Naive thymus-derived CD8-positive, alpha-beta T cell (primary cell): ENCODE data around the gene MRGPRF. TPM values are rescaled to one million over a fixed set of nuclear protein-coding genes. Genes with fewer than 3 reads are reported as not detected.
"Not testable (repeated sequence)": the region's sequence is repeated elsewhere in the genome, so short reads cannot be mapped to it uniquely, and the experiment has no call there.

Source experiments
- ATAC-seq, 2 donors: fragments of 150-1000 bp; cut with Tn5 transposase in 1 of 2; sonication (Bioruptor Pico), chemical (Tn5 transposase) in 1 of 2; 1 replicate in 1 of 2; 2 replicates in 1 of 2; pipeline ENCODE4 v1.10.0; 2021; ENCODE audit warnings: mild to moderate bottlenecking in 2 of 2, moderate library complexity in 2 of 2
- POLR2A ChIA-PET: fragments of 350-600 bp; sonication (Branson Sonifier 250); formaldehyde crosslinking; loops from one replicate; lab custom pipeline; 2021; ENCODE audit warnings: antibody characterized with exemption; lab: Charles Lee
- DNase-seq, 10 donors: peaks; one replicate each; pipeline versions ENCODE4 v3.0.0 to v3.0.0-alpha.2; 2020 to 2022
- H3K27ac Mint-ChIP-seq, 10 donors: one replicate each; pipeline ENCODE4 v1.8.0; 2020 to 2022; ENCODE audit warnings: mild to moderate bottlenecking in 10 of 10, mixed read lengths in 10 of 10, moderate library complexity in 4 of 10, inconsistent platforms in 1 of 10
- H3K27me3 Mint-ChIP-seq, 5 donors: one replicate each; pipeline ENCODE4 v1.8.0; 2021 to 2022; ENCODE audit warnings: mixed read lengths in 5 of 5
- H3K36me3 Mint-ChIP-seq, 3 donors: one replicate each; pipeline ENCODE4 v1.8.0; 2020 to 2022; ENCODE audit warnings: mixed read lengths in 3 of 3, mild to moderate bottlenecking in 2 of 3, inconsistent platforms in 1 of 3
- H3K4me1 Mint-ChIP-seq, 4 donors: one replicate each; pipeline ENCODE4 v1.8.0; 2021 to 2022; ENCODE audit warnings: mixed read lengths in 4 of 4
- H3K4me3 Mint-ChIP-seq, 10 donors: one replicate each; pipeline ENCODE4 v1.8.0; 2020 to 2022; ENCODE audit warnings: mild to moderate bottlenecking in 10 of 10, mixed read lengths in 10 of 10, moderate library complexity in 6 of 10, inconsistent platforms in 1 of 10
- H3K9me3 Mint-ChIP-seq, 9 donors: one replicate each; pipeline ENCODE4 v1.8.0; 2020 to 2022; ENCODE audit warnings: mixed read lengths in 9 of 9, mild to moderate bottlenecking in 3 of 9, inconsistent platforms in 1 of 9, moderate library complexity in 1 of 9
- polyA plus RNA-seq, 3 donors: library from polyadenylated mRNA; unstranded; fragments of 300-500 nt; fragmentation: Illumina TruSeq; gene quantifications; one replicate each; pipeline ENCODE4 v1.2.3, GENCODE V29; 2021
- total RNA-seq, 8 experiments: library from RNA in 2 of 8; stranded (reverse) in 2 of 8; gene quantifications; one replicate each; pipeline ENCODE4 v1.2.3 and lab custom pipeline; 2021 to 2026

MRGPRF gene
- total and polyA plus RNA-seq, 5 experiments from 2014 or later: not detected

DNA sequence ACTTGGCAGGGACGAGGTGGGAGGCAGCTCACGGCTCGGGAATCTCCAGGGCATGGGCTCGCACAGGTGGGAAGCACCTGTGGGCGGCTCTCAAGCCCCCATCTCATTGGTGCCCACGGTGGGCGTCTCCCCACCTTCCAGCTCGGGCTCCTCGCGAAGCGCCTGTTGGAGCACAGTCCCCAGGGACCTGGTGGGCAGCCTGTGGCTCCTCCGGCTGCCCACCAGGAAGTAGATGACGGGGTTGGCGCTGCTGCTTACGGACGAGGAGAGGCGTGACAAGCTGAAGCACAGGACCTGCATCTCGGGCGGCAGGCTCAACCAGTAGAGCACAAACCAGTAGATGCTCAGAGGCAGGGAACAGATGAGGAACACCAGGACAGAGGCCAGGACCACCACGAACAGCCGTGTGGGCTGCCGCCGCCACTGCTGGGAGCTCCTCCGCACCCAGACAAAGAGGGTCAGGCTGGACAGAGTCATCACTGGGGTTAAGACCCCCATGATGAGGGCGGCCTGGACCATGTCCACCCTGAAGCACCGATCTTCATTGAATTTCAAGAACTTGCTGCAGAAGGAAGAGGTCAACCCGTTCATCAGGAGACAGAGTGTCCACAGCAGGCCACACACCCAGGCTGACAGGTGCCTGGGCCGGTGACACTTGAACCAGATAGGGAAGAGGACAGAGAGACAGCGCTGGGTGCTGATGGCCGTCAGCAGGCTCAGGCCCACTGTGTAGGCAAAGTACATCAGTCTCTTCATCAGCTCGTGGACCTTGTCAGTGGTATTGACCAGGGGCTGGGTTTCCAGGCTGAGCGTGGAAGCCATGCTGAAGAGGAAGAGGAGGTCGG lies 32.9 kb downstream of the MRGPRF start:
- no peak for ATAC-seq

DNA sequence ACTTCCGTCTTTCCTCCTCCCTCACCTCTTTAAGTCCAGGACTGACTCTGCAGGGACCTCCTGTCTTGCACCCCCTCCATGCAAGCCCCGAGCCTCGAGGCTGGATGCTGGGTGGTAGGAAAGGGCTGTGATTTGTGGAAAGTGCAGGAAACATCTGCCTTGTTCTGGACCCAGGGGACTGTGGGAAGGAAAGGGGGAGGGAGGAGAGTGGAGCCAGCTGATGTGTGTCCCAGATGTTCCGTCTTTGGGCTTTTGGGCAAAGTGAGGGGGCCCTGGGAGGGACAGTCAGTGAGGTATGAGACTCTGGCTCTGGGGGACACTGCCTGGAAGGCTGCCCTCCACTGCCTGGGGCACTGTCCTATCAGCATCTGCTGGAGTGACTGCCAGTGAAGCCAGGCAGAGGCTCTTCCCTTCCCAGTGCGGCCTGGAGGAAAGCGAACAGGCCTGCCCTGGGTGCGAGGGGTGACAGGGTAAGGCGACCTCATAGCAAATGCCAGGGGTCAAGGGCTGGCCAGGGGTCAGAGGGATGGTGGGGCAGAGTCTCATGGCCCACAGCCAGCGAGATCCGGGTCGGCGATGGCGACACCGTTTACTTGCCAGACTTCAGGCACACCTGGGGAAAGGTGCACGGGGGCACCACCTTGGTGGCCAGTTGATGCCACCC lies 34.0 kb downstream of the MRGPRF start:
- peaks cover 0 to 12% (median 7%) of the 10 kb centered on the region in 9 donors for H3K9me3 Mint-ChIP-seq
- peaks cover 0 to 17% (median 8%) of the 10 kb centered on the region in 5 donors for H3K27me3 Mint-ChIP-seq
- no peak overlapping the region for H3K4me3 Mint-ChIP-seq
- no peak for ATAC-seq
- peaks cover 0 to 1% (median 0%) of the 10 kb centered on the region in 4 donors for H3K4me1 Mint-ChIP-seq
- POLR2A ChIA-PET: interaction anchor here (0.6 kb wide), 1 partner anchor 142 kb away, joined by 3 read pairs; no protein-coding TSS in a partner anchor
- DNase-seq: peak in 1 of 10 donors; percentile 57
- peak overlapping the region in 1 of 10 donors; percentile 44 for H3K27ac Mint-ChIP-seq
- peaks cover 0 to 6% (median 0%) of the 10 kb centered on the region in 3 donors for H3K36me3 Mint-ChIP-seq

More for the DNA sequence above, 32.9 kb downstream of the MRGPRF start:
- peaks cover 0 to 18% (median 9%) of the 10 kb centered on the region in 5 donors for H3K27me3 Mint-ChIP-seq
- H3K27ac Mint-ChIP-seq: peak overlapping the region in 1 of 10 donors; percentile 77
- H3K4me3 Mint-ChIP-seq: no peak overlapping the region
- POLR2A ChIA-PET: no interaction called here
- peaks cover 0 to 6% (median 0%) of the 10 kb centered on the region in 3 donors for H3K36me3 Mint-ChIP-seq
- peak in 1 of 10 donors; percentile 30 for DNase-seq
- no peaks in the 10 kb centered on the region for H3K4me1 Mint-ChIP-seq
- H3K9me3 Mint-ChIP-seq: peaks cover 0 to 12% (median 7%) of the 10 kb centered on the region in 9 donors

DNA sequence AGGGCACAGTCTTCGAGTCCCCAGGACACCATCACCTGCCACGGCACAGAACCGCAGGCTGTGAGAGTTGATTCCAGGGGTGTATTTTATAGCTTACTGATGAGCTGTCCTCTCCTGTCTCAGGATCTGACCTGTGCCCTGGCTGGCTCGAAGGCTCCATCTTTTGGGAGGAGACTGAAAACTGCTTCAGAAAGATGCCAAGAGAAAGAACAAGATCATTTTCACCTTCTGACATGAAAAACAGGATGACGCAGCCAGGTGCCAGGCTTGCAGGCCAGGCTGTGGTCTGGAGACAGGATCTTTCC lies 34.5 kb downstream of the MRGPRF start:
- no peak for DNase-seq
- H3K4me1 Mint-ChIP-seq: peaks cover 0 to 1% (median 0%) of the 10 kb centered on the region in 4 donors
- ATAC-seq: no peak
- H3K36me3 Mint-ChIP-seq: peaks cover 0 to 6% (median 0%) of the 10 kb centered on the region in 3 donors
- POLR2A ChIA-PET: interaction anchor here (0.6 kb wide), 1 partner anchor 142 kb away, joined by 3 read pairs; no protein-coding TSS in a partner anchor
- no peak overlapping the region for H3K4me3 Mint-ChIP-seq
- no peak overlapping the region for H3K27ac Mint-ChIP-seq
- peaks cover 0 to 17% (median 8%) of the 10 kb centered on the region in 5 donors for H3K27me3 Mint-ChIP-seq
- H3K9me3 Mint-ChIP-seq: peaks cover 0 to 12% (median 7%) of the 10 kb centered on the region in 9 donors

DNA sequence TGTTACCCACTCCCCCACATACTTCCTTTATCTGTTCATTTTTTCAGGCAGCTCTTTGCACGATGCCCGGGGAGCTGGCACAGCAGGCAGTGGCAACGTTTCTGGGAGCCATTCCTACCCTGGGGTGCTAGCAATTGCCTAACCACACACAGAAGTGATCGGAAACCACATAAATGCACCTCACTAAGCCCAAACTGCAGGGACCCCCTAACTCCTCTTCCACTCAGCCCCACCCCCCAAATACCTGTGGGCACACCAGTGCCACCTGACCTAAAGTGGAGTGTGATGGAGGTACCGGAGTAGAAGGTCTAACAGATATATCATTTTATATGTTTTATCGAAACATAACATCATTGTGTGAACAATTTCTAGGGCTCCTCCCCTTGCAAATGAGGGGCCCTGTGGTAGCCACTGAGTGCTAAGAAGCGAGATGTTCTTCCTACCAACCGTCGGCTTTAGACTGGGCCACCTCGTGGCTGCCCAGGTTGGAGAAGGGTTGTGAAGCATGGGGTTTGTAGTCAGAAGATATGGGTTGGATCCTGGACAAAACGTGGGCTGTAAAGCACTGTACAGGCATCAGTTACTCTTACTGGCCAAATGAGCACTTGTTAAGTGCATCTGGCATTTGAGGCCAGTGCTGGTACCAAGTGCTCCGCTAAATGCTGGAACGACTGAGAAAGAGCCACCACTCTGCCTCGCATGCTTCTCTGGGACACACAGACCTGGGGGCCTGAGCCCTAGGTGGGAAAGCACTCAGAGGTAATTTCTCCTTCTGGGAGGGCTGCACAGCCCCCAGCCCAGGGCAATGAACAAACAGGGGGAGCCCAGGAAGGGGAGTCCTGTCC lies 35.0 kb downstream of the MRGPRF start:
- peaks cover 0 to 1% (median 0%) of the 10 kb centered on the region in 4 donors for H3K4me1 Mint-ChIP-seq
- POLR2A ChIA-PET: interaction anchor here (0.6 kb wide), 1 partner anchor 143 kb away, joined by 3 read pairs; no protein-coding TSS in a partner anchor
- H3K27me3 Mint-ChIP-seq: peaks cover 0 to 17% (median 8%) of the 10 kb centered on the region in 5 donors
- no peak overlapping the region for H3K4me3 Mint-ChIP-seq
- H3K27ac Mint-ChIP-seq: peak overlapping the region in 1 of 10 donors; percentile 48
- ATAC-seq (no peak), DNase-seq (no peak)
- H3K9me3 Mint-ChIP-seq: peaks cover 0 to 11% (median 7%) of the 10 kb centered on the region in 9 donors
- peaks cover 0 to 6% (median 0%) of the 10 kb centered on the region in 3 donors for H3K36me3 Mint-ChIP-seq

DNA sequence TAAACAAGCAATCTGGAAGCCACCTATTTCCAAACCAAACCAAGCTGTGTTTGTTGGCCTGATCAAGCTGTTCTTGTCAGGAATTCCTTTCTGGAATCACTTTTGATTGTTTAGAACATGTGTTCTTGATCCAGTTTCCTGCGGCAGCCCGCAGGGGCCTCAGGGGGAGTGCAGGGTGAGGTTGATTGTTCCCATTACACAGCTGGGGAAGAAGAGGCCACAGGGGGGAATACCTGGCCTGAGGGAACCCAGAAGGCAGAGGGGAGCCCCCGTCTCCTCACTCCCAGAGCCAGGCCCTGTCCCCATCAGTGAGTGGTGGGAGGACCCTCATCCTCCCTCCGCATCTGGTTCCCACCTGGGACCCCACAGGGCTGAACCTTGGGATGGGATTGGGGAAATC lies 36.5 kb downstream of the MRGPRF start:
- Mint-ChIP-seq H3K4me3 (no peak overlapping the region), H3K27ac (peak overlapping the region in 1 of 10 donors; percentile 29), H3K9me3 (peaks cover 0 to 5% (median 0%) of the 10 kb centered on the region in 9 donors), H3K27me3 (peaks cover 0 to 18% (median 8%) of the 10 kb centered on the region in 5 donors), H3K4me1 (peaks cover 0 to 1% (median 0%) of the 10 kb centered on the region in 4 donors), H3K36me3 (peaks cover 0 to under 1% (median 0%) of the 10 kb centered on the region in 3 donors)
- ATAC-seq (no peak), DNase-seq (no peak)
- POLR2A ChIA-PET: no interaction called here

DNA sequence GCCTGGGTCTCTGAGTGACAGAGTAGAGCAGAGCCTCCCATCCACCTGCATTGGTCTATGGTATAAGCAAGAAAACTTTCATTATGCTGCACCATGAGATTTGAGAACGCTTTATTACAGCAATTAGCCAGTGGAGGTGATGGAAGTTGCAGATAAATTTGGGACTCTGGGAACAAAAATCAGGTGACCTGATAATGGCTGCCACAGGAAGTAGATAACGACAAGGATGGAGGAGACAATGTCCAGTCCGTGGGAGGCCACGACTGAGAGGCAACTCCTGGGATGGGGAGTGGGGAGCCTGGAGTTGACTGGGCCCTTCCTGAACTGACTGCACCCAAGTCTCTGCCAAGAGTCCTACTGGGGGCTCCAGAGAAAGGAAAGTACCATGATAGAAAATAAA lies 37.0 kb downstream of the MRGPRF start:
- POLR2A ChIA-PET: no interaction called here
- no peak overlapping the region for H3K4me3 Mint-ChIP-seq
- peaks cover 0 to 4% (median 0%) of the 10 kb centered on the region in 3 donors for H3K36me3 Mint-ChIP-seq
- peak overlapping the region in 1 of 10 donors; percentile 29 for H3K27ac Mint-ChIP-seq
- peaks cover 0 to 3% (median 0%) of the 10 kb centered on the region in 9 donors for H3K9me3 Mint-ChIP-seq
- DNase-seq: no peak
- ATAC-seq: no peak
- peaks cover 0 to 1% (median 0%) of the 10 kb centered on the region in 4 donors for H3K4me1 Mint-ChIP-seq
- H3K27me3 Mint-ChIP-seq: peaks cover 0 to 20% (median 8%) of the 10 kb centered on the region in 5 donors

DNA sequence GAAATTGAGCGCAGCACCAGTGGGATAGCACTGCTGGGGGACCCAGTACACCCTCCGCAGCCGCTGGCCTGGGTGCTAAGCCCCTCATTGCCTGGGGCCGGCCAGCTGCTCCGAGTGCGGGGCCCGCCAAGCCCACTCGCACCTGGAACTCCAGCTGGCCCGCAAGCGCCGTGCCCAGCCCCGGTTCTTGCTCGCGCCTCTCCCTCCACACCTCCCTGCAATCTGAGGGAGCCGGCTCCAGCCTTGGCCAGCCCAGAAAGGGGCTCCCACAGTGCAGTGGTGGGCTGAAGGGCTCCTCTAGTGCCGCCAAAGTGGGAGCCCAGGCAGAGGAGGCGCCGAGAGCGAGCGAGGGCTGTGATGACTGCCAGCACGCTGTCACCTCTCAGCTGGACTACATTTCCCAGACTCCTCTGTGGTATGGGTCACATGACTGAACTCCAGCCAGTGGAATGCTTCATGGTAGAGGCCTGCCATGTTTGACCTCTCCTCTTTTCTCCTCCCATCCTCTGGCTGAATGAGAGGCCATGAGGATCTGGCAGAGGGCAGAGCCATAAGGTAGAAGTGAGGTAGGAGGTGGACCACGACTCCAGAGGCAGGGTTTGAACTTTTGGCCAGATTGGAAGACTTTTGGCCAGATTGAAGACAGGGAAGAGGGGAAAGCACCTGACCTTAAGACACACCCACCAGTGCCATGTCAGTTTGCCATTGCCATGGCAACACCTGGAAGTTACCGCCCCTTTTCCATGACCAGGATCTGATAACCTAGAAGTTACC lies 38.4 kb downstream of the MRGPRF start:
- H3K36me3 Mint-ChIP-seq: peaks cover 0 to 4% (median 0%) of the 10 kb centered on the region in 3 donors
- no peak overlapping the region for H3K27ac Mint-ChIP-seq
- no peaks in the 10 kb centered on the region for H3K9me3 Mint-ChIP-seq
- ATAC-seq (peak in 1 of 2 donors; percentile 33), DNase-seq (no peak)
- no peak overlapping the region for H3K4me3 Mint-ChIP-seq
- peaks cover 0 to 13% (median 4%) of the 10 kb centered on the region in 5 donors for H3K27me3 Mint-ChIP-seq
- POLR2A ChIA-PET: no interaction called here
- peaks cover 0 to 1% (median 0%) of the 10 kb centered on the region in 4 donors for H3K4me1 Mint-ChIP-seq

DNA sequence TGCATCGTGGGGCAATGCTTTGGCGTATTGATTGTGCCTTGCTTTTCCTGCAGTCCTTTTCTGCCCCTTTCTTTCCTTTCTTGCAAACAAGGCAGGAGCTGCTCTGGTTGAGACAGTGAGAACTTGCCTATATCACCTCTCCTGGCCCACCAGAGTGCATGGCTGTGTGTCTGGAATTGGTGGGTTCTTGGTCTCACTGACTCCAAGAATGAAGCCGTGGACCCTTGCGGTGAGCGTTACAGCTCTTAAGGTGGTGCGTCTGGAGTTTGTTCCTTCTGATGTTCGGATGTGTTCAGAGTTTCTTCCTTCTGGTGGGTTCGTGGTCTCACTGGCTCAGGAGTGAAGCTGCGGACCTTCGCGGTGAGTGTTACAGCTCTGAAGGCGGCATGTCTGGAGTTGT lies 39.3 kb downstream of the MRGPRF start:
- ATAC-seq, DNase-seq, H3K36me3 Mint-ChIP-seq, H3K27me3 Mint-ChIP-seq, H3K4me3 Mint-ChIP-seq, POLR2A ChIA-PET, H3K4me1 Mint-ChIP-seq, H3K9me3 Mint-ChIP-seq, H3K27ac Mint-ChIP-seq: not testable (repeated sequence)

DNA sequence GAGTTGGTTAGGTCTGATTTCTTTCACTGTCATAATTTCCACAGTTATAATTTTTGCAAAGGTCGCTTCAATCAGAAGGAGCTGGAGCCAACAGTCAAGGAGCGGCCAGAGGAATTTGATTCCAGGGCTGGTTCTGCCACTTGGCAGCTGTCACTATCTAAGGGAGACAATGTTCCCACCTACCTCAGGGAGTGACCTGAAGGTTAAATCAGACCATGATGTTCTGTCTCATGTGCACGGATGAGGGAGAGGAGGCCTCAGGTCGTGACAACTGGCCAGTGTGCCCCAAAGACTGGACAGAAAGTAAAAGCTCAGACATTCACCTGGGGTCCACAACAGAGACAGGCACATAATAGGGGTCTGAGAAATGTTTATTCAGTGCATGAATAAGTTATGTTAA lies 39.8 kb downstream of the MRGPRF start:
- POLR2A ChIA-PET: no interaction called here
- ATAC-seq (no peak), DNase-seq (no peak)
- H3K27me3 Mint-ChIP-seq: peaks cover 0 to 8% (median 6%) of the 10 kb centered on the region in 5 donors
- no peak overlapping the region for H3K27ac Mint-ChIP-seq
- no peak overlapping the region for H3K4me3 Mint-ChIP-seq
- H3K36me3 Mint-ChIP-seq: peaks cover 0 to 4% (median 0%) of the 10 kb centered on the region in 3 donors
- H3K4me1 Mint-ChIP-seq: peaks cover 0 to 1% (median 0%) of the 10 kb centered on the region in 4 donors
- H3K9me3 Mint-ChIP-seq: no peaks in the 10 kb centered on the region

DNA sequence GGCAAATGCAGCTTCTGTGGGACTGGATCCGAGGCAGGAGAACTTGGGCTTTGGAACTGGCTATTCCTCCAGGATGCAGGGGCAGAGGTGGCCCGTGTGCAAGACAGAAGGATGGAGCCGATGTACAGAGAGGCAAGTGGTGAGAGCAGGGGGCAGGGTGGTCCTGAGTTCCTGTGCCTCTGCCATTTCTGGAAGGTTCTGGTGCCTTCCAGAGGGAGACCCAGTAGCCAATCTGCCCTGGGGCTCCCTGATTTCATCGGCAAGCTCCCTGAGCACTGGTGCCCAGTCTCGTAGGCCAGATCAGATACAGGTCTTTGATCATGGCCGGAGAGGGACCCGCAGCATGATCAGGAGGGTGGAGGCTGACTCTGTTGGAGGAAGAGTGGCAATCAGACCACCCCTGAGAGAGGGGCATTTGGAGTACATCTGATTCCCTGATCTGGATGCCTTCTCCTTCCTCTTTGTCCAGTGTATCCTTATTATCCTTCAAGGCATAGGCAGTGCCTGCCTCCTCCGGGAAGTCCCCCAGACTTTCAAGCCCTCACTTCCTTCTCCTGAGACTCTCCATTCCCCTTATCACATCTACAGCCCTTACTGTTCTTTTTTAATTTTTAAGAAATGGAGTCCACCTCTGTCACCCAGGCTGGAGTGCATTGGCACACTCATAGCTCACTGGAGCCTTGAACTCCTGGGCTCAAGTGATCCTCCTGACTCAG lies 42.0 kb downstream of the MRGPRF start:
- DNase-seq: no peak
- POLR2A ChIA-PET: no interaction called here
- Mint-ChIP-seq H3K27me3 (peaks cover 0 to 12% (median 7%) of the 10 kb centered on the region in 5 donors), H3K4me1 (peaks cover 0 to 4% (median 1%) of the 10 kb centered on the region in 4 donors), H3K9me3 (no peaks in the 10 kb centered on the region), H3K36me3 (peaks cover 0 to 4% (median 0%) of the 10 kb centered on the region in 3 donors), H3K27ac (peak overlapping the region in 1 of 10 donors; percentile 24), H3K4me3 (no peak overlapping the region)
- no peak for ATAC-seq

DNA sequence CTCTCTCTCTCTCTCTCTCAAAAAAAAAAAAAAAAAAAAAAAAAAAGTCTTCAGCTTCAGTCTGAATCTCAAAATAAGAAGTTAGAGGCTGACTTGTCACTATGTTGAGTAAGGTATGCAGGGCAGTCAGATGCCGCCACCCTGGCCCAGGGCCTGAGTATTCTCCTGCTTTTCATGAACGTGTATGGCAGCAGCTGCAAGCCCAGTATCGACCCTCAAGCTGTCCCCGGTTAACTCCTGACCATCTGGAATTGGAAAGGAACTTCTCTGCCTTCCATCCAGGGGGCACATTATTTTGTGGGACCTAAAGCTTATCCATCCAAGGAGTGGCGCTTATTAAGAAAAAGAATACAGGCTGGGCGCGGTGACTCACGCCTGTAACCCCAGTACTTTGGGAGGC lies 43.7 kb downstream of the MRGPRF start:
- peaks cover 0 to 4% (median 0%) of the 10 kb centered on the region in 3 donors for H3K36me3 Mint-ChIP-seq
- no peak overlapping the region for H3K4me3 Mint-ChIP-seq
- H3K27me3 Mint-ChIP-seq: peaks cover 0 to 14% (median 7%) of the 10 kb centered on the region in 5 donors
- ATAC-seq (no peak), DNase-seq (no peak)
- no peak overlapping the region for H3K27ac Mint-ChIP-seq
- POLR2A ChIA-PET: no interaction called here
- peaks cover 0 to 10% (median 4%) of the 10 kb centered on the region in 4 donors for H3K4me1 Mint-ChIP-seq
- H3K9me3 Mint-ChIP-seq: no peaks in the 10 kb centered on the region
